ENCODE data around the gene TRAF3IP3. TPM values are rescaled to one million over a fixed set of nuclear protein-coding genes. Genes with fewer than 3 reads are reported as not detected.

Gene TRAF3IP3
- total and polyA plus RNA-seq, 11 donors = 0.16 to 10.6 (median 0.75) TPM; not detected in 1

DNA sequence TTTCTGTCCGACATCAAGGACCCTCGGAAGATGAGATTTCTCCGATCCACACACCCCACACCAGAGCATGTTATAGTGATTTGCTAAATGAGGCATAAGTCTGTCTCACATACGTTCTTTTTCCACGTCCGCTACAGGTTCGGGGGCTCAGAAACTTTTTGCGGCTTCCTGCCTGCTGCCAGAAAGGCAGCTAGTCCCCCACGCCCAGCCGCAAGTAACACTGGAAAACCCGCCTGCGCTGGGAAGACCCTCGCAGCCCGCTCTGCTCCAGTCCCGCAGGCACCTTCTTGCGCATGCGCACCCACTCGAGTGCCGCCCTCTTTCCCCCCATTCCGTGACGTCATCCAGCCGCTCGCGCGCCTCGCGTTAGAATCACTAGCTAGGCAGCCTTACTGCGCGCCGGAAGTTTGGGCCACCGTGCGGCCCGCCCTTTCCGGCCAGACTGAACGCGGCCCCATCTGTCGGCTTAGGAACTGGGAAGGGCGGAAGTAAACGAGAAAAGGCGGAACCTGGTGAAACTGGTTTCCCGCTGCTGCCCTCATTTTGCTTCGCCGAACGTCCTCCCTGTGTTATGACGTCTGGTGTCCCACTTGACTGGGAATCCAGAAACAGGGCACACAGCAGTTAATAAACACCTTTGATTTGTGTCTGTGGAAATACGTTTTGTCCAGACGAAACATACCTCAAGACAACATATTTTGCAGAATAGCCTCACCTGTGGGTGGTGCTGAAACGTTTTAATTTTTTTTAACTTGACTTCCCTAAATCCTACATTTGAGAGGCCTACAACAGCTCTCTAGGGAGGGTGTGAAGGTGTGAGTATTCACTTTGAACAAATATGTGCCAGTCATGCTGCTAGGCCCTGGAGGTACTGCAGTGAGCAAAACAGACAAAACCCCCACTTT, 28.7 kb downstream of the TRAF3IP3 start, which contains the start of gene C1orf74:
TSS of gene C1orf74 (minus strand) at position 295 of the 905 bp plus-strand sequence. CDS start 925 bp downstream, outside the sequence.
- peak; percentile 93 to 99 (median 98) for ATAC-seq
- H3K4me1 ChIP-seq = peaks cover 4 to 45% (median 20%) of the 10 kb centered on the region in 12 donors

GRCh38 chr1:209785592-209785991, 29.7 kb downstream of the TRAF3IP3 start:
- Histone ChIP-seq H3K27ac (peak overlapping the region in 11 of 12 donors; percentile 35 to 94 (median 86)), H3K27me3 (no peaks in the 10 kb centered on the region), H3K4me3 (no peak overlapping the region), H3K36me3 (peaks cover 0 to 23% (median 3%) of the 10 kb centered on the region in 9 donors), H3K4me1 (peaks cover 4 to 49% (median 20%) of the 10 kb centered on the region in 12 donors), H3K9me3 (no peaks in the 10 kb centered on the region)
- WGBS, 4 donors = 90 to 94% (median 94%) methylated on average over 4 of the region's 4 CpGs
- TF ChIP-seq, protein P1, sequence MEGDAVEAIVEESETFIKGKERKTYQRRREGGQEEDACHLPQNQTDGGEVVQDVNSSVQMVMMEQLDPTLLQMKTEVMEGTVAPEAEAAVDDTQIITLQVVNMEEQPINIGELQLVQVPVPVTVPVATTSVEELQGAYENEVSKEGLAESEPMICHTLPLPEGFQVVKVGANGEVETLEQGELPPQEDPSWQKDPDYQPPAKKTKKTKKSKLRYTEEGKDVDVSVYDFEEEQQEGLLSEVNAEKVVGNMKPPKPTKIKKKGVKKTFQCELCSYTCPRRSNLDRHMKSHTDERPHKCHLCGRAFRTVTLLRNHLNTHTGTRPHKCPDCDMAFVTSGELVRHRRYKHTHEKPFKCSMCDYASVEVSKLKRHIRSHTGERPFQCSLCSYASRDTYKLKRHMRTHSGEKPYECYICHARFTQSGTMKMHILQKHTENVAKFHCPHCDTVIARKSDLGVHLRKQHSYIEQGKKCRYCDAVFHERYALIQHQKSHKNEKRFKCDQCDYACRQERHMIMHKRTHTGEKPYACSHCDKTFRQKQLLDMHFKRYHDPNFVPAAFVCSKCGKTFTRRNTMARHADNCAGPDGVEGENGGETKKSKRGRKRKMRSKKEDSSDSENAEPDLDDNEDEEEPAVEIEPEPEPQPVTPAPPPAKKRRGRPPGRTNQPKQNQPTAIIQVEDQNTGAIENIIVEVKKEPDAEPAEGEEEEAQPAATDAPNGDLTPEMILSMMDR (IDR thresholded peaks at IDR 0.05) = no peak
- TF ChIP-seq POLR2A (IDR thresholded peaks at IDR 0.05) = no peak
- no peak for DNase-seq
- ATAC-seq = no peak
- intact Hi-C loops (cut with DNase I) = loop anchor here in 3 of 10 donors (2.0 to 5.0 kb wide), 3 partner anchors 37 to 42 kb away; partner anchors contain the start of gene UTP25 (in 2 of the 3)

More for the DNA sequence above, 28.7 kb downstream of the TRAF3IP3 start, which contains the start of gene C1orf74:
- intact Hi-C loops (cut with DNase I) = loop anchor here in 5 of 10 donors (1.0 to 5.0 kb wide), 7 partner anchors 15 to 43 kb away; partner anchors contain the start of gene UTP25 (in 3 of the 5)
- H3K36me3 ChIP-seq = peaks cover 0 to 29% (median 2%) of the 10 kb centered on the region in 9 donors
- peak; percentile 99 to 100 (median 99) for DNase-seq
- H3K4me3 ChIP-seq = peak within 1 kb of the TSS; percentile 42 to 76 (median 64)
- 4 to 8% (median 5%) methylated on average over 31 to 48 of the region's 48 CpGs for WGBS, 4 donors
- H3K27ac ChIP-seq = peak within 1 kb of the TSS; percentile 70 to 94 (median 86)
- no peaks in the 10 kb centered on the region for H3K9me3 ChIP-seq
- TF ChIP-seq POLR2A (IDR thresholded peaks at IDR 0.05) = peak in 1 of 2 donors; percentile 83
- TF ChIP-seq, protein P1 (IDR thresholded peaks at IDR 0.05) = peak in 2 of 12 donors; percentile 7 to 23
- H3K27me3 ChIP-seq = no peaks in the 10 kb centered on the region

DNA sequence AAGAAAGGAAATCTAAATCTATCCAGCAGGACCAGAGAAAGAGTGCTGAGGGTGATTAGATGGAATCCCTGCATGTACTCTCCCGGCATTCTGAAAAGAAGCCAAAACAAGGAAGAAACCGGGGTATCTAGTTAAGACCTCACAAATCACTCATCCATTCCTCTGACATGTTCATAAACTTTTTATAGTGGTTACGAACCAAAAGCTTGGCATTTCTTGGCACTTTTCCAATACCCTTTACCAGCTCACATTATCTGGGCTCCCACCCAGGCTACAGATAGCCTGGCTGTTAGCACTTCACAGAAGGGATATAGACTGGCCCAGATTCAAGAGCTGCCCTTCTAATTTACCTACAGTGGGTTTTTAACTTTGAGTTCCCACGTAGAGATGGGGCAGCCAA, 30.3 kb downstream of the TRAF3IP3 start:
- 37 to 61% (median 55%) methylated on average over 4 of the region's 4 CpGs for WGBS, 4 donors
- H3K36me3 ChIP-seq = peaks cover 0 to 27% (median 3%) of the 10 kb centered on the region in 9 donors

More for the DNA sequence above, 30.3 kb downstream of the TRAF3IP3 start:
- H3K9me3 ChIP-seq = no peaks in the 10 kb centered on the region
- intact Hi-C loops (cut with DNase I) = loop anchor here in 1 of 10 donors (5.0 kb wide), 1 partner anchor 41 kb away; the partner anchor contains the start of gene UTP25
- H3K4me1 ChIP-seq = peaks cover 4 to 49% (median 20%) of the 10 kb centered on the region in 12 donors
- DNase-seq (no peak), ATAC-seq (no peak)
- no peak overlapping the region for H3K4me3 ChIP-seq
- TF ChIP-seq, protein P1 (IDR thresholded peaks at IDR 0.05) = no peak
- TF ChIP-seq POLR2A (IDR thresholded peaks at IDR 0.05) = no peak
- H3K27me3 ChIP-seq = no peaks in the 10 kb centered on the region
- H3K27ac ChIP-seq = peak overlapping the region in 11 of 12 donors; percentile 18 to 90 (median 82)
